ENCODE results near the gene SLC7A6. TPM values are rescaled to one million over a fixed set of nuclear protein-coding genes. Genes with fewer than 3 reads are reported as not detected.

Gene SLC7A6
- total RNA-seq, 1 donor from 2014 or later = 54.1 TPM

DNA sequence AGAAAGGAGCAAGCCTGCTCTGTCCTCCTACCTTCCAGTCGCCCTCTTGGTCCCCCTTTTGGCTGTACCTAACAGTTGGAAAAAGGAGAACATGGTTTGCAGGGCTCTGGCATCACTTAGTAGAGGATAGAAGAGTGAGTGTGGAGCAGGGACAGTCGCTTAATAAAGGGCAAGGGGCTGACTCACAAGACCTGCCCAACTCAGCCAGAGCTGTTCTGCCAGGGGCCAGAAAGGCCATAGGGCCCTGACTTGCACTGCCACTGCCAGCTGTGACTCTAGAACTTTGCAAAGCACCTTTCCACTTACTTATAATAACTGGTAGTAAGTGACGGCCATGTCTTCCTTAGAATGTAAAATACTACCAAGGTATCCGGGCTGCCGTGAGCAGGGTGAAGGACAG is 60.0 kb downstream of the SLC7A6 start:
- Mint-ChIP-seq H3K27me3 (no peaks in the 10 kb centered on the region), H3K36me3 (ENCODE audit: low read depth) (peaks cover 34% of the 10 kb centered on the region), H3K4me3 (no peak overlapping the region), H3K9me3 (no peaks in the 10 kb centered on the region), H3K27ac (no peak overlapping the region), H3K4me1 (peaks cover 3% of the 10 kb centered on the region)
- ChIA-PET POLR2A (no interaction called here), CTCF (interaction anchor here (17.1 kb wide), 1 partner anchor 63 kb away, joined by 321 read pairs; the partner anchor contains the start of gene SLC7A6)
- TF ChIP-seq, protein P1, sequence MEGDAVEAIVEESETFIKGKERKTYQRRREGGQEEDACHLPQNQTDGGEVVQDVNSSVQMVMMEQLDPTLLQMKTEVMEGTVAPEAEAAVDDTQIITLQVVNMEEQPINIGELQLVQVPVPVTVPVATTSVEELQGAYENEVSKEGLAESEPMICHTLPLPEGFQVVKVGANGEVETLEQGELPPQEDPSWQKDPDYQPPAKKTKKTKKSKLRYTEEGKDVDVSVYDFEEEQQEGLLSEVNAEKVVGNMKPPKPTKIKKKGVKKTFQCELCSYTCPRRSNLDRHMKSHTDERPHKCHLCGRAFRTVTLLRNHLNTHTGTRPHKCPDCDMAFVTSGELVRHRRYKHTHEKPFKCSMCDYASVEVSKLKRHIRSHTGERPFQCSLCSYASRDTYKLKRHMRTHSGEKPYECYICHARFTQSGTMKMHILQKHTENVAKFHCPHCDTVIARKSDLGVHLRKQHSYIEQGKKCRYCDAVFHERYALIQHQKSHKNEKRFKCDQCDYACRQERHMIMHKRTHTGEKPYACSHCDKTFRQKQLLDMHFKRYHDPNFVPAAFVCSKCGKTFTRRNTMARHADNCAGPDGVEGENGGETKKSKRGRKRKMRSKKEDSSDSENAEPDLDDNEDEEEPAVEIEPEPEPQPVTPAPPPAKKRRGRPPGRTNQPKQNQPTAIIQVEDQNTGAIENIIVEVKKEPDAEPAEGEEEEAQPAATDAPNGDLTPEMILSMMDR (IDR thresholded peaks at IDR 0.05) = no peak
- intact Hi-C loops (cut with micrococcal nuclease) = no loop called here
- DNase-seq (no peak), ATAC-seq (ENCODE audit: low read depth) (no peak)

DNA sequence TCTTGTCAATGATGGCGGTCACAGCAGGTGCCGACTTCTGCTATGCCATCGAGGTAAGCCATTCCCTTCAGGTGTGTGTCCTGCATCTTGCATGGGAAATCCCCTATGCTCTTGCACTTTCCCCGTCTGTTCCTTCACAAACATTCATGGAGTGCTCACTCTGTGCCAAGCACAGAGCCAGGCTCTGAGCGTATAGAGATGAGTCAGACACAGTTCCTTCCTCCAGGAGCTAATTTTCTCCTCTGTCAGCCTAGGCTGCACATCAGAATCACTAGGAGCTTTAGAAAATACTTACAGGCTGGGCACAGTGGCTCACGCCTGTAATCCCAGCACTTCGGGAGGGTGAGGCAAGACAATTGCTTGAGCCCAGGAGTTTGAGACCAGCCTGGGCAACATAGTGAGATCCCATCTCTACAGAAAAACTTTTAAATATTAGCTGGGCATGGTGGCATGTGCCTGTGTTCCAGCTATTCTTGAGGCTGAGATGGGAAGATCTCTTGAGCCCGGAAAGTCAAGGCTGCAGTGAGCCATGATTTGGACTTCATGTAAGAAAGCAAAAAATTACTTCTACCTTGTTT is 60.5 kb downstream of the SLC7A6 start:
- ChIA-PET CTCF (interaction anchor here (17.1 kb wide), 1 partner anchor 64 kb away, joined by 321 read pairs; the partner anchor contains the start of gene SLC7A6), POLR2A (no interaction called here)
- TF ChIP-seq, protein P1 (IDR thresholded peaks at IDR 0.05) = no peak
- Mint-ChIP-seq H3K9me3 (no peaks in the 10 kb centered on the region), H3K27me3 (no peaks in the 10 kb centered on the region), H3K36me3 (ENCODE audit: low read depth) (peaks cover 32% of the 10 kb centered on the region), H3K4me3 (no peak overlapping the region), H3K4me1 (peaks cover 3% of the 10 kb centered on the region), H3K27ac (no peak overlapping the region)
- no peak for DNase-seq
- intact Hi-C loops (cut with micrococcal nuclease) = no loop called here
- ATAC-seq (ENCODE audit: low read depth) = no peak

DNA sequence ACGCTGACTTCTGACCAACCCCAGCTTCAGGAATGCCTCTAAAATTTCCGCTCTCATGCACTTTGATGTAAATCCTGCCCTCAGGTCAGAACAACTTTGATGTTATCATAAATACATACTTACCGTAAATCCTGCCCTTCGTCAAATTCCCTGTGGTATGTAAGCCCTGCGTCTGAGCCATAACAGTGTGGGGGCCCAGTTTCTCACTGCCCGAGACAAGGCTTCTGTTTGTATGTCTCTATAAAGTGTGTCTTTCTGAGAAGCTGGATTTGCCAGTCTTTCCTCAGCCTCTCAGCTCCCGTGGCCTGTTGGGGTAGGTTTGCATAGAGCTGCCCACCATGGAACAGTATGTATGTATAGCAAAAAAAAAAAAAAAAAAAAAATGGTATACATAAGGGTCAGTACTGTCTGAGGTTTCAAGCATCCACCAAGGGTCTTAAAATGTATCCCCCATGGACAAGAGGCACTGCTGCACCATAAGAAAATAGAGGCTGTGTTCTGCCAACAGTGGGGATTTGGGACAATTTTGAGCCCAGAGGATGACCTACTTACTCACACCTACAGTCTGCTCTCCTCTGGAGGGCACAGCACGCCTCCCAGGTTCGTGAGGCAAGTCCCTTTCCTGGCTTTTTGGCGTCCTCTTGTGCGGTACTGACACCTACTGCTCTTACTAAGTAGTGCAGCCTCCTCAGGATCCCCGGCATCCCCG is 64.0 kb downstream of the SLC7A6 start:
- POLR2A ChIA-PET = interaction anchor here (0.5 to 4.0 kb wide), 6 partner anchors 18 to 648 kb away, joined by 3 to 22 read pairs (median 4); partner anchors contain the start of genes PRMT7, SLC7A6 and SLC7A6OS
- TF ChIP-seq, protein P1 (IDR thresholded peaks at IDR 0.05) = peak; percentile 99
- H3K36me3 Mint-ChIP-seq (ENCODE audit: low read depth) = peaks cover 31% of the 10 kb centered on the region
- no peak overlapping the region for H3K4me3 Mint-ChIP-seq
- no peak overlapping the region for H3K27ac Mint-ChIP-seq
- H3K27me3 Mint-ChIP-seq = no peaks in the 10 kb centered on the region
- CTCF ChIA-PET = interaction anchor here (0.7 to 17.1 kb wide), 15 partner anchors 9 to 235 kb away, joined by 3 to 321 read pairs (median 4); partner anchors contain the start of genes PLA2G15 and SLC7A6
- DNase-seq = peak; percentile 61
- peaks cover 14% of the 10 kb centered on the region for H3K4me1 Mint-ChIP-seq
- no peaks in the 10 kb centered on the region for H3K9me3 Mint-ChIP-seq
- intact Hi-C loops (cut with micrococcal nuclease) = loop anchor here (1.0 kb wide), 4 partner anchors 18 to 234 kb away; partner anchors contain the start of gene SLC7A6OS
- peak; percentile 100 for ATAC-seq (ENCODE audit: low read depth)

DNA sequence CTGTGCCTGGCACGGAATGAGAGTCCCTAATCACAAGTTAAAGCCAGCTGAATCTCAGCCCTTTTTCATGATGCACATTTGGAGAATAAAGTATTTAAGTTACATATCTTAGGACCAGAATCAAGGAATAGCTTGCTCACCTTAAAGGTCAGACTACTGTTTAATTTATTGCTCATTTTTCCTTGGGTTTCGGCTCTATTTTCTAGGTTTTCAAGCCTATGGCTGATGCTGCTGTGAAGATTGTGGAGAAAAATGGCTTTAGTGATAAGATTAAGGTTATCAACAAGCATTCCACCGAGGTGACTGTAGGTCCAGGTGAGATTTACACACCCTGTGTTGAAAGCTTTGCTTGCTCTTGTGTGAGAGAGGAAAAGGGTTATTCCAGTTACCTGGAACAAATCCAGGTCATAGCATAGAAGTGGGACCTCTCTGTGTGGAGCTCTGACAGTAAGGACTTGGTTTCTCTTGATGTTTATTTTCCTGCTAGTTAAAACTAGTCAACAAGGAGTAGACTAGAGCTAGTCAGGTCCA is 64.6 kb downstream of the SLC7A6 start:
- peaks cover 14% of the 10 kb centered on the region for H3K4me1 Mint-ChIP-seq
- ATAC-seq (ENCODE audit: low read depth) = no peak
- peaks cover 30% of the 10 kb centered on the region for H3K36me3 Mint-ChIP-seq (ENCODE audit: low read depth)
- intact Hi-C loops (cut with micrococcal nuclease) = loop anchor here (1.0 kb wide), 4 partner anchors 19 to 235 kb away; partner anchors contain the start of gene SLC7A6OS
- CTCF ChIA-PET = interaction anchor here (0.7 to 17.1 kb wide), 14 partner anchors 9 to 101 kb away, joined by 3 to 321 read pairs (median 4); partner anchors contain the start of genes PLA2G15 and SLC7A6
- H3K27me3 Mint-ChIP-seq = no peaks in the 10 kb centered on the region
- no peak for DNase-seq
- no peak overlapping the region for H3K4me3 Mint-ChIP-seq
- TF ChIP-seq, protein P1 (IDR thresholded peaks at IDR 0.05) = peak; percentile 8
- no peak overlapping the region for H3K27ac Mint-ChIP-seq
- POLR2A ChIA-PET = interaction anchor here (0.9 to 4.0 kb wide), 5 partner anchors 18 to 91 kb away, joined by 3 to 22 read pairs (median 4); partner anchors contain the start of genes PRMT7, SLC7A6 and SLC7A6OS
- no peaks in the 10 kb centered on the region for H3K9me3 Mint-ChIP-seq
